A549 (cell line): Measurements from ENCODE around the gene CCDC138.

Experiments used
- JUN ChIP-seq, 2 experiments: fragments of >200 bp; sonication (Bioruptor Twin); formaldehyde crosslinking; IDR thresholded peaks; 2 replicates in 1 of 2; 3 replicates in 1 of 2; pipeline ENCODE4 v1.6.1; 2016 to 2017
- RAD21 ChIP-seq, 2 experiments: fragments of >200 bp in 1 of 2; sonication (Bioruptor Twin) in 1 of 2; formaldehyde crosslinking in 1 of 2; IDR thresholded peaks in 1 of 2; conservative IDR thresholded peaks in 1 of 2; 2 replicates in 1 of 2; 3 replicates in 1 of 2; pipeline ENCODE4 v1.6.1; 2012 to 2018; ENCODE audit warnings: inconsistent platforms in 1 of 2
- TF ChIP-seq, protein P1 (sequence below): fragments of >200 bp; sonication (Bioruptor Twin); formaldehyde crosslinking; IDR thresholded peaks from 3 replicates; pipeline ENCODE4 v1.5.1; 2016
- TF ChIP-seq, protein P2 (sequence below): fragments of 200-600 bp; sonication (generic); IDR thresholded peaks from 2 replicates; pipeline ENCODE4 v1.6.1; 2016; ENCODE audit warnings: antibody characterized with exemption, mild to moderate bottlenecking, moderate library complexity

- TF ChIP-seq, protein P1, sequence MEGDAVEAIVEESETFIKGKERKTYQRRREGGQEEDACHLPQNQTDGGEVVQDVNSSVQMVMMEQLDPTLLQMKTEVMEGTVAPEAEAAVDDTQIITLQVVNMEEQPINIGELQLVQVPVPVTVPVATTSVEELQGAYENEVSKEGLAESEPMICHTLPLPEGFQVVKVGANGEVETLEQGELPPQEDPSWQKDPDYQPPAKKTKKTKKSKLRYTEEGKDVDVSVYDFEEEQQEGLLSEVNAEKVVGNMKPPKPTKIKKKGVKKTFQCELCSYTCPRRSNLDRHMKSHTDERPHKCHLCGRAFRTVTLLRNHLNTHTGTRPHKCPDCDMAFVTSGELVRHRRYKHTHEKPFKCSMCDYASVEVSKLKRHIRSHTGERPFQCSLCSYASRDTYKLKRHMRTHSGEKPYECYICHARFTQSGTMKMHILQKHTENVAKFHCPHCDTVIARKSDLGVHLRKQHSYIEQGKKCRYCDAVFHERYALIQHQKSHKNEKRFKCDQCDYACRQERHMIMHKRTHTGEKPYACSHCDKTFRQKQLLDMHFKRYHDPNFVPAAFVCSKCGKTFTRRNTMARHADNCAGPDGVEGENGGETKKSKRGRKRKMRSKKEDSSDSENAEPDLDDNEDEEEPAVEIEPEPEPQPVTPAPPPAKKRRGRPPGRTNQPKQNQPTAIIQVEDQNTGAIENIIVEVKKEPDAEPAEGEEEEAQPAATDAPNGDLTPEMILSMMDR, result no peak
- TF ChIP-seq, protein P2, sequence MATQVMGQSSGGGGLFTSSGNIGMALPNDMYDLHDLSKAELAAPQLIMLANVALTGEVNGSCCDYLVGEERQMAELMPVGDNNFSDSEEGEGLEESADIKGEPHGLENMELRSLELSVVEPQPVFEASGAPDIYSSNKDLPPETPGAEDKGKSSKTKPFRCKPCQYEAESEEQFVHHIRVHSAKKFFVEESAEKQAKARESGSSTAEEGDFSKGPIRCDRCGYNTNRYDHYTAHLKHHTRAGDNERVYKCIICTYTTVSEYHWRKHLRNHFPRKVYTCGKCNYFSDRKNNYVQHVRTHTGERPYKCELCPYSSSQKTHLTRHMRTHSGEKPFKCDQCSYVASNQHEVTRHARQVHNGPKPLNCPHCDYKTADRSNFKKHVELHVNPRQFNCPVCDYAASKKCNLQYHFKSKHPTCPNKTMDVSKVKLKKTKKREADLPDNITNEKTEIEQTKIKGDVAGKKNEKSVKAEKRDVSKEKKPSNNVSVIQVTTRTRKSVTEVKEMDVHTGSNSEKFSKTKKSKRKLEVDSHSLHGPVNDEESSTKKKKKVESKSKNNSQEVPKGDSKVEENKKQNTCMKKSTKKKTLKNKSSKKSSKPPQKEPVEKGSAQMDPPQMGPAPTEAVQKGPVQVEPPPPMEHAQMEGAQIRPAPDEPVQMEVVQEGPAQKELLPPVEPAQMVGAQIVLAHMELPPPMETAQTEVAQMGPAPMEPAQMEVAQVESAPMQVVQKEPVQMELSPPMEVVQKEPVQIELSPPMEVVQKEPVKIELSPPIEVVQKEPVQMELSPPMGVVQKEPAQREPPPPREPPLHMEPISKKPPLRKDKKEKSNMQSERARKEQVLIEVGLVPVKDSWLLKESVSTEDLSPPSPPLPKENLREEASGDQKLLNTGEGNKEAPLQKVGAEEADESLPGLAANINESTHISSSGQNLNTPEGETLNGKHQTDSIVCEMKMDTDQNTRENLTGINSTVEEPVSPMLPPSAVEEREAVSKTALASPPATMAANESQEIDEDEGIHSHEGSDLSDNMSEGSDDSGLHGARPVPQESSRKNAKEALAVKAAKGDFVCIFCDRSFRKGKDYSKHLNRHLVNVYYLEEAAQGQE, result no peak
- TF ChIP-seq RAD21 (conservative IDR thresholded peaks at IDR 0.05 in 1 of 2, IDR thresholded peaks at IDR 0.05 in 1 of 2) (no peak), JUN (IDR thresholded peaks at IDR 0.05) (no peak)
These were observed 98.0 kb downstream of the CCDC138 start for GRCh38 chr2:108884619-108885018.
